OCI-LY1 (cell line): ENCODE results near the gene PAK2.

Experiments used
- H2AFZ ChIP-seq: fragments of 200-600 bp; sonication (generic), shearing (Covaris generic); 2 replicates; pipeline ENCODE4 v1.6.0; 2014; ENCODE audit warnings: antibody characterized with exemption, mild to moderate bottlenecking, low read length
- H3F3A ChIP-seq: fragments of 200-600 bp; sonication (generic), shearing (Covaris generic); 2 replicates; pipeline ENCODE4 v1.6.0; 2014; ENCODE audit warnings: mild to moderate bottlenecking, antibody characterized with exemption, low read length, moderate library complexity; ENCODE audit not compliant: insufficient read depth
- H3K27ac ChIP-seq: fragments of 200-600 bp; sonication (generic); 2 replicates; pipeline ENCODE4 v1.5.1; 2014; ENCODE audit warnings: low read length, mixed run types, mild to moderate bottlenecking, low read depth; ENCODE audit not compliant: poor library complexity, severe bottlenecking
- H3K27me3 ChIP-seq: fragments of 200-600 bp; sonication (generic); 2 replicates; pipeline ENCODE4 v1.6.0; 2014; ENCODE audit warnings: antibody characterized with exemption, mild to moderate bottlenecking, low read length, moderate library complexity; ENCODE audit not compliant: insufficient read depth
- H3K36me3 ChIP-seq: fragments of 200-600 bp; sonication (generic); 2 replicates; pipeline ENCODE4 v1.6.1; 2014; ENCODE audit warnings: mild to moderate bottlenecking, antibody characterized with exemption, low read length, moderate library complexity, mixed read lengths; ENCODE audit not compliant: insufficient read depth
- H3K4me1 ChIP-seq: fragments of 200-600 bp; sonication (generic); 2 replicates; pipeline ENCODE4 v1.5.1; 2014; ENCODE audit warnings: mild to moderate bottlenecking, low read length, moderate library complexity; ENCODE audit not compliant: insufficient read depth, severe bottlenecking
- H3K4me2 ChIP-seq: fragments of 200-600 bp; sonication (generic), shearing (Covaris generic); 2 replicates; pipeline ENCODE4 v1.6.1; 2014; ENCODE audit warnings: low read length
- H3K4me3 ChIP-seq: fragments of 200-600 bp; sonication (generic); 2 replicates; pipeline ENCODE4 v1.5.1; 2014; ENCODE audit warnings: low read length, low read depth, mild to moderate bottlenecking, mixed read lengths; ENCODE audit not compliant: poor library complexity, severe bottlenecking
- H3K79me2 ChIP-seq: fragments of 200-600 bp; shearing (Covaris generic); 2 replicates; pipeline ENCODE4 v1.6.1; 2016; ENCODE audit warnings: mixed run types, low read length, mixed read lengths; ENCODE audit not compliant: insufficient read depth
- H3K9ac ChIP-seq: fragments of 200-600 bp; sonication (generic), shearing (Covaris generic); 2 replicates; pipeline ENCODE4 v1.6.1; 2014; ENCODE audit warnings: mild to moderate bottlenecking, low read length, mixed read lengths
- H3K9me2 ChIP-seq: fragments of 200-600 bp; sonication (generic), shearing (Covaris generic); 2 replicates; pipeline ENCODE4 v1.6.1; 2014; ENCODE audit warnings: low read depth, mild to moderate bottlenecking, low read length, mixed read lengths
- H3K9me3 ChIP-seq: fragments of 200-600 bp; shearing (Covaris generic); 2 replicates; pipeline ENCODE4 v1.6.1; 2014; ENCODE audit warnings: low read length, mixed read lengths
- H4K20me1 ChIP-seq: fragments of 200-600 bp; sonication (generic), shearing (Covaris generic); 2 replicates; pipeline ENCODE4 v1.6.0; 2016; ENCODE audit warnings: mild to moderate bottlenecking, low read length; ENCODE audit not compliant: insufficient read depth
- EZH2 ChIP-seq: fragments of 200-600 bp; sonication (generic), shearing (Covaris generic); IDR thresholded peaks from 2 replicates; pipeline ENCODE4 v1.8.0; 2017; ENCODE audit warnings: borderline replicate concordance, mixed run types, mild to moderate bottlenecking, antibody characterized with exemption, low read length, moderate library complexity, mixed read lengths
- TF ChIP-seq, protein P1 (sequence below): fragments of 200-600 bp; sonication (generic), shearing (Covaris generic); IDR thresholded peaks from 2 replicates; pipeline ENCODE4 v1.5.1; 2017; ENCODE audit warnings: mild to moderate bottlenecking, antibody characterized with exemption, low read length, moderate library complexity, mixed read lengths

Gene PAK2

DNA sequence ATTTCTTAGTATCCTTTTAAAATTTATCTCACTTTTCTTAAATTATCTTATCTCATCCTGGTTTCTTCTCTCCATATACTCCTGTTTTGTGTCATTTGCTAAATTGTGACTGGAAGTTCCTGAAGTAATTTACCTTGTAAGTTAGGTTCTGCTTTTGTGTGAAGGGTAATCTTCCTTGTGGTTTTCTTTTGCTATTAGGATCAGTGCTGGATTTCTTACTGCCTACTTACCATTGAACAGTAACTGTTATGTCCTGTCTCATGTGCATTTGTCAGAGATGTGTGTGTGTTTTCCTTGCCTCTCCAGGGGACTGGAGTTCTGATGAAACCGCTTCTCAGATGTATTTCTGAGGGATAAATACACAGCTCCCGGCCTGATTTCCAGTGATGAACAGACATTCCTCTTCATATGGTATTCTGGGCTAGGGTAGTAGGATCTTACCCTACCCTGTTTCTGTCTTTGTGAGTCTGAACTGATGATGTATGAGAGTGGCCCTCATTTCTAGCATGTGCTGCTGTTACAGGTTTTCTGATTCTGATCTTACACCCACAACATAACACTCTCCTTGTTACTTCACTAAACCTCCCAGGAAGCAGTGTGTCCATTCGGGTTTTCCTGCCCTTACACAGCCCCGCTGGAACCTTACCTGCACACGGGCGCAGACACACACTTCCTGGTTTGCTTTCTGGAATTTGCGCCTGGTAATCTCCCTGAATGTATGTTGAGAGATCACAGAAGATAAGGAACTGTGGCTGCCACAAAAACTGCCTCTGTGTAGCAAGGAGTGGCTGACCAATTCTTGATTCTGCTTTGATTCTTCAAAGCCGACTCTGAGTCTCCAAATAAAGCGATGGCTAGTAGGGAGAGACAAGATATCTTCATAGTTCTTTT lies 14.7 kb downstream of the PAK2 start:
- Histone ChIP-seq H3K9ac (no peak overlapping the region), H3K4me2 (no peak overlapping the region), H2AFZ (no peak overlapping the region), H4K20me1 (no peaks in the 10 kb centered on the region), H3K9me3 (peaks cover 44% of the 10 kb centered on the region), H3K27ac (no peak overlapping the region), H3K4me1 (peaks cover 4% of the 10 kb centered on the region), H3K27me3 (no peaks in the 10 kb centered on the region), H3K4me3 (no peak overlapping the region), H3K79me2 (peaks cover 92% of the 10 kb centered on the region), H3F3A (no peaks in the 10 kb centered on the region), H3K9me2 (no peaks in the 10 kb centered on the region), H3K36me3 (peaks cover 86% of the 10 kb centered on the region)
- TF ChIP-seq, protein P1, sequence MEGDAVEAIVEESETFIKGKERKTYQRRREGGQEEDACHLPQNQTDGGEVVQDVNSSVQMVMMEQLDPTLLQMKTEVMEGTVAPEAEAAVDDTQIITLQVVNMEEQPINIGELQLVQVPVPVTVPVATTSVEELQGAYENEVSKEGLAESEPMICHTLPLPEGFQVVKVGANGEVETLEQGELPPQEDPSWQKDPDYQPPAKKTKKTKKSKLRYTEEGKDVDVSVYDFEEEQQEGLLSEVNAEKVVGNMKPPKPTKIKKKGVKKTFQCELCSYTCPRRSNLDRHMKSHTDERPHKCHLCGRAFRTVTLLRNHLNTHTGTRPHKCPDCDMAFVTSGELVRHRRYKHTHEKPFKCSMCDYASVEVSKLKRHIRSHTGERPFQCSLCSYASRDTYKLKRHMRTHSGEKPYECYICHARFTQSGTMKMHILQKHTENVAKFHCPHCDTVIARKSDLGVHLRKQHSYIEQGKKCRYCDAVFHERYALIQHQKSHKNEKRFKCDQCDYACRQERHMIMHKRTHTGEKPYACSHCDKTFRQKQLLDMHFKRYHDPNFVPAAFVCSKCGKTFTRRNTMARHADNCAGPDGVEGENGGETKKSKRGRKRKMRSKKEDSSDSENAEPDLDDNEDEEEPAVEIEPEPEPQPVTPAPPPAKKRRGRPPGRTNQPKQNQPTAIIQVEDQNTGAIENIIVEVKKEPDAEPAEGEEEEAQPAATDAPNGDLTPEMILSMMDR: no peak
- TF ChIP-seq EZH2: no peak

DNA sequence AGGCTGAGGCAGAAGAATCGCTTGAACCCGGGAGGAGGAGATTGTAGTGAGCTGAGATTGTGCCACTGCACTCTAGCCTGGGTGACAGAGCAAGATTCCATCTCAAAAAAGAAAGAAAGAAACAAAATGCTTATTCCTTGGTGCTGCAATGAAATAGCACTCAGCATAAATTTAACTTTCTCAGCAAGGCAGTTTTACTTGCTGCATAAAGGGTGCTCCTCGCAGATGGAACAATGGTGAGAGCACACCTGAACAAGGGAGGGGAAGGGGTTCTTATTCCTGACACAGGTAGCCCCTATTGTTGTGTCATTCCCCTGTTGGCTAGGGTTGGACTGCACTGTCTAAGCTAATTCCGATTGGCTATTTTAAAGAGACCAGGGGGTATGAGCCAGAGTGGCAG lies 17.1 kb downstream of the PAK2 start:
- H3K4me3 ChIP-seq: no peak overlapping the region
- no peak overlapping the region for H3K4me2 ChIP-seq
- H4K20me1 ChIP-seq: no peaks in the 10 kb centered on the region
- H3K79me2 ChIP-seq: peaks cover 82% of the 10 kb centered on the region
- H3F3A ChIP-seq: no peaks in the 10 kb centered on the region
- TF ChIP-seq, protein P1: no peak
- TF ChIP-seq EZH2: no peak
- peaks cover 47% of the 10 kb centered on the region for H3K9me3 ChIP-seq
- no peaks in the 10 kb centered on the region for H3K9me2 ChIP-seq
- H3K36me3 ChIP-seq: peaks cover 79% of the 10 kb centered on the region
- no peaks in the 10 kb centered on the region for H3K27me3 ChIP-seq
- no peak overlapping the region for H3K9ac ChIP-seq
- no peak overlapping the region for H2AFZ ChIP-seq
- H3K4me1 ChIP-seq: no peaks in the 10 kb centered on the region
- H3K27ac ChIP-seq: no peak overlapping the region

DNA sequence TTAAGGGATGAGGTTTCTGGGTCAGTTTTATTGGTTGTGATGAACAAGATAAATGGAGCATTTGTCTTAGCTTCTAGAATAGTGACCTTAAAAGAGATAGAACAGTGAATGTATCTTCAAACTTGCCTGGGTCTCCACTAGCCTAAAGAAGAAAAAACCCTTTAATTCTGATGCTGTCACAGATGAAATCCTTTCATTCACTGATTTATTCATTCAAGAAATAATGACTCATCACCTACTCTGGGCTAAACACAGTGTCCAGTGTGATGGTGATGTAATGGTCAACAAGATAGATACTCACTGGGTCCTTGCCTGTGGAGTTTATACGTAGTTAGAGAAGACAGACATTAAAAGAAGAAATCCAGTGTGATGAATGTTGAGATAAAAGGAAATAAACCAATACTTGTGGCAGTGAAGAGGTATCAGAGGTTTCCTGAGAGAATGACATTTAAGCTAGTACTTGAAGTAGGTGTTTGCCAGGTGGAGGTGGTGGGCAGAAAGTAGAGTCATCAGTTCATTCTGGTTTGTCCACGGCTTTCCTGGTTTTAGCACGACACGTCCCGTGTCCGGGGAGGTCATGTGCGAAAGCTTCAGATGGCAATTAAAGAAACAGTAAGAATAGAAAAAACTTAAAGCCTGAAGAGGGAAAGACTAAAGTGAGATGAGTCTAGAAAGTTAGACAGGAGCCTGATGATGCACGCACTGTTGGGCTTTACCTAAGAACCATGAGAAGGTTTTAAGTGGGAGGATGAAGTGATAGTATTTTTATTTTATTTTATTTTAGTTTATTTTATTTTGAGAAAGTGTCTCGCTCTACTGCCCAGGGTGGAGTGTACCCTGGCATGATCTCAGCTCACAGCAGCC lies 18.5 kb downstream of the PAK2 start:
- Histone ChIP-seq H4K20me1 (no peaks in the 10 kb centered on the region), H3K27ac (no peak overlapping the region), H3K27me3 (no peaks in the 10 kb centered on the region), H3K4me3 (no peak overlapping the region), H3K79me2 (peaks cover 77% of the 10 kb centered on the region), H3K4me2 (no peak overlapping the region), H3K9ac (no peak overlapping the region), H3K4me1 (no peaks in the 10 kb centered on the region), H3K9me2 (no peaks in the 10 kb centered on the region), H2AFZ (no peak overlapping the region), H3K9me3 (peaks cover 47% of the 10 kb centered on the region), H3K36me3 (peaks cover 68% of the 10 kb centered on the region), H3F3A (no peaks in the 10 kb centered on the region)
- TF ChIP-seq, protein P1: no peak
- no peak for TF ChIP-seq EZH2
